Hepatocyte (in vitro differentiated cells): Measurements from ENCODE around the gene ZNF225. TPM values are rescaled to one million over a fixed set of nuclear protein-coding genes. Genes with fewer than 3 reads are reported as not detected.
"Not testable (repeated sequence)": the region's sequence is repeated elsewhere in the genome, so short reads cannot be mapped to it uniquely, and the experiment has no call there.

Experiments used
- DNase-seq: peaks from one replicate; pipeline ENCODE4 v3.0.0-alpha.2; 2016; ENCODE audit warnings: low spot score
- H2AFZ ChIP-seq: fragments of 200-600 bp; sonication (generic); 2 replicates; pipeline ENCODE4 v1.6.0; 2016; ENCODE audit warnings: antibody characterized with exemption, mild to moderate bottlenecking
- H3K27ac ChIP-seq: fragments of 200-600 bp; sonication (generic); 2 replicates; pipeline ENCODE4 v1.5.1; 2016; ENCODE audit warnings: mild to moderate bottlenecking
- H3K27me3 ChIP-seq: fragments of 200-600 bp; sonication (generic); 2 replicates; pipeline ENCODE4 v1.6.1; 2016
- H3K36me3 ChIP-seq: fragments of 200-600 bp; sonication (generic); replicated peaks from 2 replicates; pipeline ENCODE4 v1.5.1; 2016; ENCODE audit warnings: low read depth; ENCODE audit not compliant: insufficient read depth
- H3K4me1 ChIP-seq: fragments of 200-600 bp; sonication (generic); 2 replicates; pipeline ENCODE4 v1.5.1; 2016; ENCODE audit warnings: mild to moderate bottlenecking, moderate library complexity; ENCODE audit not compliant: insufficient read depth
- H3K4me2 ChIP-seq: fragments of 200-600 bp; sonication (generic); 2 replicates; pipeline ENCODE4 v1.6.0; 2016
- H3K4me3 ChIP-seq: fragments of 200-600 bp; sonication (generic); 2 replicates; pipeline ENCODE4 v1.5.1; 2016; ENCODE audit warnings: mild to moderate bottlenecking
- H3K79me2 ChIP-seq: fragments of 200-600 bp; sonication (generic); 2 replicates; pipeline ENCODE4 v1.6.0; 2017; ENCODE audit warnings: mild to moderate bottlenecking
- H3K9me2 ChIP-seq: fragments of 200-600 bp; sonication (generic); replicated peaks from 2 replicates; pipeline ENCODE4 v1.6.0; 2017; ENCODE audit warnings: mild to moderate bottlenecking; ENCODE audit not compliant: insufficient read depth
- H3K9me3 ChIP-seq: fragments of 200-600 bp; sonication (generic); 2 replicates; pipeline ENCODE4 v1.5.1; 2016; ENCODE audit warnings: low read depth, mild to moderate bottlenecking
- H4K20me1 ChIP-seq: fragments of 200-600 bp; sonication (generic); 2 replicates; pipeline ENCODE4 v1.6.0; 2016; ENCODE audit warnings: mild to moderate bottlenecking; ENCODE audit not compliant: insufficient read depth, poor library complexity, severe bottlenecking
- CTCF ChIP-seq: fragments of 200-600 bp; sonication (generic); IDR thresholded peaks from 2 replicates; pipeline ENCODE4 v1.5.1; 2016; ENCODE audit warnings: antibody characterized with exemption, mild to moderate bottlenecking; ENCODE audit not compliant: poor library complexity
- EZH2 ChIP-seq: fragments of 200-600 bp; sonication (generic); IDR thresholded peaks from 2 replicates; pipeline ENCODE4 v1.6.1; 2016; ENCODE audit warnings: antibody characterized with exemption, mild to moderate bottlenecking, borderline replicate concordance
- EZH2phosphoT487 ChIP-seq: fragments of 200-600 bp; sonication (generic); IDR thresholded peaks from one replicate; pipeline ENCODE4 v1.6.1; 2018; ENCODE audit warnings: antibody characterized with exemption, mild to moderate bottlenecking, low read depth, moderate library complexity; ENCODE audit not compliant: unreplicated experiment, severe bottlenecking
- WGBS: methylation state at CpG from one replicate; pipeline ENCODE4 v1.1.6; 2016; ENCODE audit warnings: low lambda C conversion rate; ENCODE audit errors: missing lambda C conversion rate; 5-methylcytosine and 5-hydroxymethylcytosine counted together
- polyA plus RNA-seq: library from polyadenylated mRNA; unstranded; fragments of >200 nt; fragmentation: Nextera tagmentation; extraction: Ambion mirVana; gene quantifications from 2 replicates; pipeline ENCODE4 v1.2.1, GENCODE V29; 2016
- total RNA-seq: library from RNA; depleted of rRNA; stranded (reverse); fragments of >200 nt; gene quantifications from 2 replicates; pipeline ENCODE4 v1.2.3, GENCODE V29; 2014

The ZNF225 gene
- total and polyA plus RNA-seq, 2 experiments from 2014 or later, result 2.9 to 4.1 TPM

- Histone ChIP-seq H3K4me2 (no peak overlapping the region), H3K4me3 (no peak overlapping the region), H3K4me1 (peaks cover 7% of the 10 kb centered on the region), H3K9me3 (no peaks in the 10 kb centered on the region), H3K27ac (no peak overlapping the region), H3K36me3 (no peaks in the 10 kb centered on the region), H3K27me3 (no peaks in the 10 kb centered on the region), H3K79me2 (peaks cover 31% of the 10 kb centered on the region), H2AFZ (no peak overlapping the region), H3K9me2 (no peaks in the 10 kb centered on the region), H4K20me1 (no peaks in the 10 kb centered on the region)
- TF ChIP-seq EZH2, result no peak
- TF ChIP-seq CTCF, result no peak
- no peak for TF ChIP-seq EZH2phosphoT487
- 100% methylated on average over 2 of the region's 2 CpGs for WGBS
- no peak for DNase-seq
Observed at GRCh38 chr19:44163789-44164188, 50.6 kb downstream of the ZNF225 start.

GRCh38 chr19:44164327-44164672 is 51.1 kb downstream of the ZNF225 start:
- 65% methylated on average over 3 of the region's 3 CpGs for WGBS
- no peaks in the 10 kb centered on the region for H4K20me1 ChIP-seq
- H3K9me3 ChIP-seq, result no peaks in the 10 kb centered on the region
- H2AFZ ChIP-seq, result peak overlapping the region; percentile 82
- H3K4me1 ChIP-seq, result peaks cover 7% of the 10 kb centered on the region
- DNase-seq, result no peak
- peak overlapping the region; percentile 60 for H3K27ac ChIP-seq
- H3K9me2 ChIP-seq, result no peaks in the 10 kb centered on the region
- peak overlapping the region; percentile 69 for H3K4me2 ChIP-seq
- no peak overlapping the region for H3K4me3 ChIP-seq
- peaks cover 34% of the 10 kb centered on the region for H3K79me2 ChIP-seq
- TF ChIP-seq EZH2, result no peak
- TF ChIP-seq CTCF, result no peak
- TF ChIP-seq EZH2phosphoT487, result no peak
- H3K36me3 ChIP-seq, result peaks cover 2% of the 10 kb centered on the region
- H3K27me3 ChIP-seq, result no peaks in the 10 kb centered on the region

DNA sequence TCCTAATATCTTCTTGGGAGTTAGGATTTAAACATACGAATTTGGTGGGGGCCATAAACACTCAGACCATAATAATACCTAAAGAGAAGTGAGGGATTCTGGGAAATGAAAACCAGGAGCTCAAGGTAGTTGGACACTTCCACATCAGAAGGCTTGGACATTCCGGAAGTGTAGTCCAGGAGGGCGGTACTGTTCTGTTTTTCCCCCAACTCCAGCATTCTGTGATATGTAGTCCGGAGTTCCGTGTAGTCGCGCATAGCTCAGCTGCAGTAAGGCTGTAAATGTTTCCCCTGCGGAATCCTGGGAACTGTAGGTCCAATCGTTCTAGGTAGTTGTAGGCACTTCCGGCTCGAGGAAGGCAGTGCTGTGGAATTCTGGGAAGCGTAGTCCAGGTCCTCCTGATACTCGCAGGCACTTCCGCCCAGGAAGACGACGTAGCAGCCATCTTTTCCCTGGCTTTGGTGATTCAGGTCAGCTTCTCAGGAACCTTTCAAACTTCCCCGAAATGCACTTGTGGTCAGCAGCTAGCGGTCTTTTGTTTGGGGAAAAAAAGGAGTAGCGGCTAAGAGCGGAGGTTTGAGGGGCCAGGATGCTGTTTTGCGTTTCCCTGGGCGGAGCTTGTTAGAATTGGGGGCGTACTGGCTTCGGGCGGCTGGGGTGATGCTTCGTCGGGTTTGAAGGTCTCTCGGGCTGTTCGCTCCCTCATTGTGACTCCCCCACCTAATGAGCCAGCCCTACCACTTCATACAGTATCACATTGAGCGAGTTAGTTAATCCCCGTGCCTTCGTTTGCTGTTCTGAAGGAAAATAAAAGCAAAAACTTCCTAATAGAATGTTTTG is 51.7 kb downstream of the ZNF225 start, which contains the start of gene ZNF226:
TSS of gene ZNF226 (plus strand) at position 428 of the 840 bp plus-strand sequence. CDS start 4,981 bp downstream, outside the sequence.
- Histone ChIP-seq H3K79me2 (peaks cover 39% of the 10 kb centered on the region), H3K9me3 (no peaks in the 10 kb centered on the region), H3K27ac (peak within 1 kb of the TSS; percentile 91), H3K27me3 (no peaks in the 10 kb centered on the region), H3K4me2 (peak within 1 kb of the TSS; percentile 82), H3K4me1 (peaks cover 7% of the 10 kb centered on the region), H4K20me1 (no peaks in the 10 kb centered on the region), H2AFZ (peak within 1 kb of the TSS; percentile 82), H3K4me3 (peak within 1 kb of the TSS; percentile 54), H3K9me2 (no peaks in the 10 kb centered on the region), H3K36me3 (peaks cover 3% of the 10 kb centered on the region)
- peak; percentile 97 for DNase-seq
- WGBS, result under 1% methylated on average over 32 of the region's 32 CpGs
- TF ChIP-seq EZH2phosphoT487 (no peak), EZH2 (no peak), CTCF (no peak)

DNA sequence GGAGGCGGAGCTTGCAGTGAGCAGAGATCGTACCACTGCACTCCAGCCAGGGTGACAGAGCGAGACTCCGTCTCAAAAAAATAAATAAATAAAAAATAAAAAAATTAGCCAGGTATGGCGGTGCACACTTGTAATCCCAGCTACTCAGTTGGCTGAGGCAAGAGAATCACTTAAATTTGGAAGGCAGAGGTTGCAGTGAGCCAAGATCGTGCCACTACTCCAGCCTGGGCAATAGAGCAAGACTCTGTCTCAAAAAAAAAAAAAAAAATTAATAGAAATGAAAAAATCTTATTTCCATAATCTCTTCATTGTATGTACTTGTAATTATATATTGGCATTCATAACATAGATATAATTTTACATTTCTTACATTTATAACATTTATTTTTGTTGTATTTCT is 57.5 kb downstream of the ZNF225 start:
- H4K20me1 ChIP-seq, H3K4me1 ChIP-seq, H3K9me2 ChIP-seq, H3K4me3 ChIP-seq, H3K27me3 ChIP-seq, H3K4me2 ChIP-seq, DNase-seq, H2AFZ ChIP-seq, H3K27ac ChIP-seq: not testable (repeated sequence)
- Histone ChIP-seq H3K9me3 (peaks cover 31% of the 10 kb centered on the region), H3K79me2 (peaks cover 41% of the 10 kb centered on the region), H3K36me3 (peaks cover 45% of the 10 kb centered on the region)
- WGBS, result 97% methylated on average over 6 of the region's 6 CpGs
